ENCODE measurements around the gene PHC2.
"Not testable (repeated sequence)": the region's sequence is repeated elsewhere in the genome, so short reads cannot be mapped to it uniquely, and the experiment has no call there.

PHC2 gene

GRCh38 chr1:33319186-33319948 is 111.5 kb downstream of the PHC2 start:
- 90% methylated on average over 9 of the region's 9 CpGs for WGBS
- H3K36me3 ChIP-seq (ENCODE audit: insufficient read depth, low read length): peaks cover 14% of the 10 kb centered on the region; the same call in 1 of the 2 replicates
- H3K9me3 ChIP-seq (ENCODE audit: insufficient read depth, low read depth, low read length): no peaks in the 10 kb centered on the region
- H3K4me3 ChIP-seq (ENCODE audit: low read length): no peak overlapping the region
- H3K4me1 ChIP-seq (ENCODE audit: insufficient read depth, low read length): no peaks in the 10 kb centered on the region
- no peak overlapping the region for H3K27ac ChIP-seq (ENCODE audit: low read depth, low read length)
- H3K9ac ChIP-seq (ENCODE audit: low read depth, low read length): no peak overlapping the region
- H3K27me3 ChIP-seq (ENCODE audit: insufficient read depth, low read length): no peaks in the 10 kb centered on the region

GRCh38 chr1:33317946-33318345 is 112.9 kb downstream of the PHC2 start:
- no peak overlapping the region for H3K4me3 ChIP-seq (ENCODE audit: low read length)
- no peaks in the 10 kb centered on the region for H3K27me3 ChIP-seq (ENCODE audit: insufficient read depth, low read length)
- WGBS: 69% methylated on average over 5 of the region's 6 CpGs
- H3K27ac ChIP-seq (ENCODE audit: low read depth, low read length): no peak overlapping the region
- H3K9ac ChIP-seq (ENCODE audit: low read depth, low read length): no peak overlapping the region
- no peaks in the 10 kb centered on the region for H3K9me3 ChIP-seq (ENCODE audit: insufficient read depth, low read depth, low read length)
- H3K4me1 ChIP-seq (ENCODE audit: insufficient read depth, low read length): no peaks in the 10 kb centered on the region
- peaks cover 2% of the 10 kb centered on the region; the same call in 1 of the 2 replicates for H3K36me3 ChIP-seq (ENCODE audit: insufficient read depth, low read length)

GRCh38 chr1:33317354-33317753 is 113.5 kb downstream of the PHC2 start:
- no peak overlapping the region for H3K9ac ChIP-seq (ENCODE audit: low read depth, low read length)
- no peaks in the 10 kb centered on the region for H3K9me3 ChIP-seq (ENCODE audit: insufficient read depth, low read depth, low read length)
- WGBS: 87% methylated on average over 1 of the region's 1 CpG
- no peak overlapping the region for H3K4me3 ChIP-seq (ENCODE audit: low read length)
- H3K27ac ChIP-seq (ENCODE audit: low read depth, low read length): no peak overlapping the region
- no peaks in the 10 kb centered on the region for H3K27me3 ChIP-seq (ENCODE audit: insufficient read depth, low read length)
- H3K36me3 ChIP-seq (ENCODE audit: insufficient read depth, low read length): no peaks in the 10 kb centered on the region
- H3K4me1 ChIP-seq (ENCODE audit: insufficient read depth, low read length): no peaks in the 10 kb centered on the region

GRCh38 chr1:33316601-33317000 is 114.3 kb downstream of the PHC2 start:
- Histone ChIP-seq H3K36me3 (ENCODE audit: insufficient read depth, low read length) (no peaks in the 10 kb centered on the region), H3K4me1 (ENCODE audit: insufficient read depth, low read length) (no peaks in the 10 kb centered on the region), H3K4me3 (ENCODE audit: low read length) (no peak overlapping the region), H3K27me3 (ENCODE audit: insufficient read depth, low read length) (no peaks in the 10 kb centered on the region), H3K27ac (ENCODE audit: low read depth, low read length) (no peak overlapping the region), H3K9me3 (ENCODE audit: insufficient read depth, low read depth, low read length) (no peaks in the 10 kb centered on the region), H3K9ac (ENCODE audit: low read depth, low read length) (no peak overlapping the region)
- 86% methylated on average over 2 of the region's 2 CpGs for WGBS

GRCh38 chr1:33314416-33314815 is 116.5 kb downstream of the PHC2 start:
- 91% methylated on average over 9 of the region's 9 CpGs for WGBS
- Histone ChIP-seq H3K9me3 (ENCODE audit: insufficient read depth, low read depth, low read length) (no peaks in the 10 kb centered on the region), H3K4me1 (ENCODE audit: insufficient read depth, low read length) (no peaks in the 10 kb centered on the region), H3K27me3 (ENCODE audit: insufficient read depth, low read length) (no peaks in the 10 kb centered on the region), H3K9ac (ENCODE audit: low read depth, low read length) (no peak overlapping the region), H3K36me3 (ENCODE audit: insufficient read depth, low read length) (no peaks in the 10 kb centered on the region), H3K4me3 (ENCODE audit: low read length) (no peak overlapping the region), H3K27ac (ENCODE audit: low read depth, low read length) (no peak overlapping the region)

- WGBS: 73% methylated on average over 5 of the region's 5 CpGs
- H3K27ac ChIP-seq (ENCODE audit: low read depth, low read length): no peak overlapping the region
- H3K9me3 ChIP-seq (ENCODE audit: insufficient read depth, low read depth, low read length): no peaks in the 10 kb centered on the region
- no peaks in the 10 kb centered on the region for H3K4me1 ChIP-seq (ENCODE audit: insufficient read depth, low read length)
- no peak overlapping the region for H3K9ac ChIP-seq (ENCODE audit: low read depth, low read length)
- H3K27me3 ChIP-seq (ENCODE audit: insufficient read depth, low read length): no peaks in the 10 kb centered on the region
- no peaks in the 10 kb centered on the region for H3K36me3 ChIP-seq (ENCODE audit: insufficient read depth, low read length)
- no peak overlapping the region for H3K4me3 ChIP-seq (ENCODE audit: low read length)
Observed at GRCh38 chr1:33312413-33312749, 118.5 kb downstream of the PHC2 start.

GRCh38 chr1:33311706-33312412 is 119.0 kb downstream of the PHC2 start:
- WGBS: 86% methylated on average over 7 of the region's 7 CpGs
- H3K36me3 ChIP-seq (ENCODE audit: insufficient read depth, low read length): no peaks in the 10 kb centered on the region
- H3K9me3 ChIP-seq (ENCODE audit: insufficient read depth, low read depth, low read length): no peaks in the 10 kb centered on the region
- no peaks in the 10 kb centered on the region for H3K4me1 ChIP-seq (ENCODE audit: insufficient read depth, low read length)
- H3K9ac ChIP-seq (ENCODE audit: low read depth, low read length): no peak overlapping the region
- H3K27me3 ChIP-seq (ENCODE audit: insufficient read depth, low read length): peaks cover 4% of the 10 kb centered on the region
- no peak overlapping the region for H3K4me3 ChIP-seq (ENCODE audit: low read length)
- no peak overlapping the region for H3K27ac ChIP-seq (ENCODE audit: low read depth, low read length)

GRCh38 chr1:33310702-33311101 is 120.2 kb downstream of the PHC2 start:
- Histone ChIP-seq H3K27ac (ENCODE audit: low read depth, low read length) (no peak overlapping the region), H3K4me1 (ENCODE audit: insufficient read depth, low read length) (no peaks in the 10 kb centered on the region), H3K36me3 (ENCODE audit: insufficient read depth, low read length) (no peaks in the 10 kb centered on the region), H3K4me3 (ENCODE audit: low read length) (no peak overlapping the region), H3K9ac (ENCODE audit: low read depth, low read length) (no peak overlapping the region), H3K9me3 (ENCODE audit: insufficient read depth, low read depth, low read length) (no peaks in the 10 kb centered on the region), H3K27me3 (ENCODE audit: insufficient read depth, low read length) (peaks cover 15% of the 10 kb centered on the region)
- WGBS: 67% methylated on average over 7 of the region's 8 CpGs

- H3K27me3 ChIP-seq (ENCODE audit: insufficient read depth, low read length): peaks cover 16% of the 10 kb centered on the region
- not testable (repeated sequence) for H3K27ac ChIP-seq (ENCODE audit: low read depth, low read length); H3K4me3 ChIP-seq (ENCODE audit: low read length); H3K36me3 ChIP-seq (ENCODE audit: insufficient read depth, low read length); H3K9me3 ChIP-seq (ENCODE audit: insufficient read depth, low read depth, low read length); H3K9ac ChIP-seq (ENCODE audit: low read depth, low read length); H3K4me1 ChIP-seq (ENCODE audit: insufficient read depth, low read length)
- 93% methylated on average over 32 of the region's 32 CpGs for WGBS
Observed at GRCh38 chr1:33309351-33309750, 121.5 kb downstream of the PHC2 start.

GRCh38 chr1:33307494-33307864 is 123.4 kb downstream of the PHC2 start:
- Histone ChIP-seq H3K27ac (ENCODE audit: low read depth, low read length) (no peak overlapping the region), H3K27me3 (ENCODE audit: insufficient read depth, low read length) (peaks cover 16% of the 10 kb centered on the region), H3K4me1 (ENCODE audit: insufficient read depth, low read length) (no peaks in the 10 kb centered on the region), H3K36me3 (ENCODE audit: insufficient read depth, low read length) (no peaks in the 10 kb centered on the region), H3K4me3 (ENCODE audit: low read length) (no peak overlapping the region), H3K9ac (ENCODE audit: low read depth, low read length) (no peak overlapping the region), H3K9me3 (ENCODE audit: insufficient read depth, low read depth, low read length) (no peaks in the 10 kb centered on the region)
- WGBS: no CpG with 5 or more reads among the region's 5 CpGs

GRCh38 chr1:33306653-33307493 is 124.0 kb downstream of the PHC2 start:
- peaks cover 16% of the 10 kb centered on the region for H3K27me3 ChIP-seq (ENCODE audit: insufficient read depth, low read length)
- no peak overlapping the region; the same call in 1 of the 2 replicates for H3K9ac ChIP-seq (ENCODE audit: low read depth, low read length)
- H3K36me3 ChIP-seq (ENCODE audit: insufficient read depth, low read length): no peaks in the 10 kb centered on the region
- H3K4me1 ChIP-seq (ENCODE audit: insufficient read depth, low read length): no peaks in the 10 kb centered on the region
- no peaks in the 10 kb centered on the region for H3K9me3 ChIP-seq (ENCODE audit: insufficient read depth, low read depth, low read length)
- H3K27ac ChIP-seq (ENCODE audit: low read depth, low read length): no peak overlapping the region
- 95% methylated on average over 112 of the region's 113 CpGs for WGBS
- peak overlapping the region; percentile 12; the same call in 1 of the 2 replicates for H3K4me3 ChIP-seq (ENCODE audit: low read length)

Data from HUES64 (cell line).